NCI-H2107 (cell line): ENCODE data around the gene SOWAHD.
"Not testable (repeated sequence)": the region's sequence is repeated elsewhere in the genome, so short reads cannot be mapped to it uniquely, and the experiment has no call there.

Source experiments
- DNase-seq: peaks from one replicate; lab custom pipeline; 2025; lab: John Stamatoyannopoulos, UW

SOWAHD gene

DNA sequence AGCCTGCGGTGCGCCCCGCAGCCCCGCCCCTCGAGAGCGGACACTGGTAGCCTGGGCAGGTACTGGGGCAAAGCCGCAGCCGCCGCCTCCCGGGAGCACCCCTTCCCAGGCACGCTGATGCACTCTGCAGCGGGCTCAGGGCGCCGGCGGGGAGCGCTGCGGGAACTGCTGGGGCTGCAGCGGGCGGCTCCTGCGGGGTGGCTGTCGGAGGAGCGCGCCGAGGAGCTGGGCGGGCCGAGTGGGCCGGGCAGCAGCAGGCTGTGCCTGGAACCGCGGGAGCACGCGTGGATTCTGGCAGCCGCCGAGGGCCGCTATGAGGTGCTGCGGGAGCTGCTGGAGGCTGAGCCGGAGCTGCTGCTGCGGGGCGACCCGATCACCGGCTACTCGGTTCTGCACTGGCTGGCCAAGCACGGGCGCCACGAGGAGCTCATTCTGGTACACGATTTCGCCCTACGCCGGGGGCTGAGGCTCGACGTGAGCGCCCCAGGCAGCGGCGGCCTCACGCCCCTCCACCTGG is 401 bp downstream of the SOWAHD start:
- DNase-seq = no peak

DNA sequence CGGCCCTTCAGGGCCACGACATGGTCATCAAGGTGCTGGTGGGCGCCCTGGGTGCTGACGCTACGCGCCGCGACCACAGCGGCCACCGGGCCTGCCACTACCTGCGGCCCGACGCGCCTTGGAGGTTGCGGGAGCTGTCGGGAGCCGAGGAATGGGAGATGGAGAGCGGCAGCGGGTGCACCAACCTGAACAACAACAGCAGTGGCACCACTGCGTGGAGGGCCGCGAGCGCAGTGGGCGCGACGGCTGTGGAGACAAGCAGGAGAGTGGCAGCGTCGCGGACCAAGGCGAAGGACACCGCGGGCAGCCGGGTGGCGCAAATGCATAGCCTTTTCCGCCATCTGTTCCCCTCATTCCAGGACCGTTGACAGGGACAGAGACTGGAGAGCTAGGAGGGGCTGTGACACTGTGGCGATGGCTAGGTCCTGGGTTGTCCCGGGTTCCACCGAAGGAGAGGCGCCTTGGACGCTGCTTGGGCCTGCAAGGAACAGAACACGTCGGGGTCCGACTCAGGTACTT is 919 bp downstream of the SOWAHD start:
- DNase-seq = no peak

DNA sequence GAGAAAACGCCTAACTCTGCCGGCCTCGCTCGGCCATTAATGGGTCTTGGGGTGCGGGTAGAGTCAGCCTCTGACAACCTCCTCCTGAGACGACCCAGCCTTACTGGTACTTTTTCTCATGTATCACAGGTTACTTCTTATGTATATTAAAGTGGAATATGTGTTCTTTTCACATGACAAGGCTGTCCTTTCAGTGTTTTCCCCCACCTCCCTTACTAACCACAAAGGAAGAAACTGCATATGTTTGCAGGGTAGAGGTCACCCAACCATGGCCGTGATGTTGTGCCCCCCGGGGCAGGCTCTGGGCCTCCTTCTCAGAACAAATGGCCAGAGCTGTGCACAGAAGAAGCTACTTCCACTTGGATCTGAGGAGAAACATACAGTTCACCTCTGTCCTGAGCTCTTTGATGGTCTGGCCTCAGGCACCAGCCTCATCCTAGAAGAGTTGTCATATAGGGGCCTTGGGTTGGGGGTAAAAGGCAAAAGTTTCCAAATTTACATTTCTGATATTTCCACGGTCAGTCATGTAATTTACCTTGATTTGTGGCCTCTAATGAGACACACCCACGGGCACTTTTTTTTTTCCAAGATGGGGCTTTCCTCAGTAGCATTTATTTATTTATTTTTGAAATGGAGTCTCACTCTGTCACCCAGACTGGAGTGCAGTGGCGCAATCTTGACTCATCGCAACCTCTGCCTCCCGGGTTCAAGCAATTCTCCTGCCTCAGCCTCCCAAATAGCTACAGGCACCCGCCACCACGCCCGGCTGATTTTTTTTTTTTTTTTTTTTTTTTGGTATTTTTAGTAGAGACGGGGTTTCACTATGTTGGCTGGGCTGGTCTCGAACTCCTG is 1.9 kb downstream of the SOWAHD start:
- no peak for DNase-seq

DNA sequence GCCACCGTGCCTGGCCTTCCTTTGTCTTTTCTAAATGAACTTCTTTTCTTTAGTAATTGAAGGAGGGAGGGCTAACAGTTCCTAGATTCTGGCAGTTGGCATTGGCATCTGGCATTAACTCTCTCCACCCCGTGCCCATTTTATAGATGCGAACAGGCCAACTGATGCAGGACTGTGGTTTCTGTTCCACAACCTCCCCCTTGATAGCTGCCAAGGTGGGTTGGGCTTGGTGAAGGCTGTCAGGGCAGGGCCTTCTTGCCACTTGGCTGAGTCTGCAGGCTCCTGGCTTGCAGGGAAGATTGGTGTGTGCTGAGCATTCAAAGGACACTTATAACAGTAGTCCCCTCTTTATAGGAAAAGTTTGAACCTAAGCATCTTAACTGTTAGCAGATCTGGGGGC is 4.3 kb downstream of the SOWAHD start:
- no peak for DNase-seq

DNA sequence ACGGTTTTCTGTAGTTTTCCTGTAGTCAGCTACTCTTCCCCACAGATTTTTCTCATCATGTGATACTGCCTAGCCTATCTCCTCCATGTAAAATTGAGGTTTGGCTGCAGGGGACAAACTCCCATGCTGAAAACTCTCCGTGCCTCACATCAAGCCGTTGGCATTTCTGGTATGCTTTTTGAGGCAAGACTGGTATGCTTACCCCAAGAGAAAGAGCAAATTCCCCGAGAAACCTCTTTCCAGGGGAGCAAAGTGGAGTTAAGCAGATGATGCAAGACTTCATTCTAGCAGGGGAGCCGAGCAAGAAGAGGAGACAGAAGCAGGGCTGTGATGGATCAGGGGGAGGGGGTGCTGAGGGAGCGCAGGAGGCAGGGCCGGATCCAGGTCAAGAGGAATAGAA is 4.8 kb downstream of the SOWAHD start:
- DNase-seq = no peak

DNA sequence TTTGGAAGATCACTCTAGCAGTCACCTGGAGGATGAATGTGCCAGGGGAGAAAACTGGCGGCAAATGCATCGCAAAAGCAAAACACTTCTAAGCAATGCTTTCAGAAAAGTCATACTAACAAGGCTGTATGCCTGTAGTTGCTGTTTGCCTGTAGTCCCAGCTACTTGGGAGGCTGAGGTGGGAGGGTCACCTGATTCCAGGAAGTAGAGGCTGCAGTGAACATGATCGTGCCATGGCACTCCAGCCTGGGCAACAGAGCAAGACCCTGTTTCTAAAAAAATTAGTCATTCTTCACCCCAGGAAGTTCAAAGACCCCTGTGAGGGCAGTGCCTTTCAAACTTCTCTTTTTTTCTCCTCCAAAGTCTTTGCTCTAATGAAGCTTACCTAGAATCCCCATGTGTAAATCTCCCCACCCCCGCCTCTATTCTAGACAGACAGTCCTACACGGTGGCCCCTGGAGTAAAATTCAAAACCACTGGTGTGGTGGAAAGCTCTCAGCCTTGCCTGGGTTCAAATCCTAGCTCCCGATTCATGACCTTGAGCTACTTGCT is 5.5 kb downstream of the SOWAHD start:
- no peak for DNase-seq

DNA sequence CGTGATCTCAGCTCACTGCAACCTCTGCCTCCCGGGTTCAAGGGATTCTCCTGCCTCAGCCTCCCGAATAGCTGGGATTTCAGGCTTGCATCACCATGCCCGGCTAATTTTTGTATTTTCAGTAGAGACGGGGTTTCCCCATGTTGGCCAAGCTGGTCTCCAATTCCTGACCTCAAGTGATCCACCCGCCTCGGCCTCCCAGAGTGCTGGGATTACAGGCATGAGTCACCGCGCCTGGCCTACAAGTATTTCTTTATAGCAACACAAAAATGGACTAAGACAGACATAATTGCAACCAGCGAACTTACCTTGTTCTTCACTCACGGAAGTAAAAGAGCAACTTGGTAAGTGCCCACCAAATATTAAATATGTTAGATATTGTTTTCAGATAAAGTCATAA is 10.0 kb downstream of the SOWAHD start:
- DNase-seq = not testable (repeated sequence)

DNA sequence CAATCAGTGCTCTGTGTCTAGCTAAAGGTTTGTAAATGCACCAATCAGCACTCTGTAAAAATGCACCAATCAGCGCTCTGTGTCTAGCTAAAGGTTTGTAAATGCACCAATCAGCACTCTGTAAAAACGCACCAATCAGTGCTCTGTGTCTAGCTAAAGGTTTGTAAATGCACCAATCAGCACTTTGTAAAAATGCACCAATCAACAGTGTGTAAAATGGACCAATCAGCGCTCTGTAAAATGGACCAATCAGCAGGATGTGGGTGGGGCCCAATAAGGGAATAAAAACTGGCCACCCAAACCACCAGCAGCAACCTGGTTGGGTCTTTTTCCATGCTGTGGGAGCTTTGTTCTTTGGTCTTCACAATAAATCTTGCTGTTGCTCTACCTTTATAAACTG is 11.0 kb downstream of the SOWAHD start:
- not testable (repeated sequence) for DNase-seq

DNA sequence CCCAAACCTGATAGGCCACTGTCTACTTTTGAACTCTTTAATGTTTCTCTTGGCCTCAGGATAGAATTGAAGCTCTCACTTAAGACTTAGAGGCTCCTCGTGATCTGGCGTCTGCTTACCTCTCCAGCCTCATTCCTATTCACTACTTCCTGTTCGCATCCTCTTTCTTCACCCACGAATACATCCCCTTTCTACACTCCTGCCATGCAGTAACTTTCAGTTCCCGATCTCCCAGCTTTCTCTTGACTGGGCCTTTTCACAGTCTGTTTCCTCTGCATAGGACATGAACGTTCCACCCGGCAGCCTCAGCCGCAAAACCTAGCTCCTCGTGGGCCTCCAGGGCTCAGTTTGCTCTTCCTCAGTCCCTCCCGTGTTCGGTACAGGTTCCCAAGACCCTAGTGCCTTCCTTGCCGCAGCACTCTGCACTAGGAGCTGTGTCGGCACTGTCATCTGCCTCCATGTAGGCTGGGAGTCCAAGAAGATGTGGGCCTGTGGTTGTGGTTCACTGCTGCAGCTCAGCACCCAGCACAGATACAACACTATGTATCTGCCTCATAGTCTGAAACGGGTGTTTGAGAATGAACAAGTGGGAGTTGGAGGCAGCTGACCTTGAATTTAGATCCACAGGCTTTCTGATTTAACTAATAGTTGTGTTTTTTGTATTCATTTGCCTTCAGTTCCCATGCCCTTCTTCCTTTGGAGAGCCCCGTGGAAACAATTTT is 17.3 kb downstream of the SOWAHD start:
- no peak for DNase-seq

DNA sequence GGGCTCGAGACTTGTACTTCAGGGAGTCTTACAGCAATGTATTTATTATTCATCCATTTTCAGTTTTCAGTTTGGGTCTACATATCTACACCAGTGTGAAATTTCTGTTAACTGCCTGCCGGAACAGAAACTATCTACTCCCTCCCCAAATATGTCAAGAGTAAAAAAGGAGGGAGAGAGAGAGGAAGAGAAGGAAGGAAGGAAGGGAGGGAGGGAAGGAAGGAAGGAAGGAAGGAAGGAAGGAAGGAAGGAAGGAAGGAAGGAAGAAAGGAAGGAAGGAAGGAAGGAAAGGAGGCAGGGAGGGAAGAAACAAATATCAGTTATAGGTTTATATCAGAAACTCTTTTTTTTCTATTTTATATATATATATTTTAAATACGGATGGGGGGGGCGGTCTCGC is 20.4 kb downstream of the SOWAHD start:
- DNase-seq = no peak

DNA sequence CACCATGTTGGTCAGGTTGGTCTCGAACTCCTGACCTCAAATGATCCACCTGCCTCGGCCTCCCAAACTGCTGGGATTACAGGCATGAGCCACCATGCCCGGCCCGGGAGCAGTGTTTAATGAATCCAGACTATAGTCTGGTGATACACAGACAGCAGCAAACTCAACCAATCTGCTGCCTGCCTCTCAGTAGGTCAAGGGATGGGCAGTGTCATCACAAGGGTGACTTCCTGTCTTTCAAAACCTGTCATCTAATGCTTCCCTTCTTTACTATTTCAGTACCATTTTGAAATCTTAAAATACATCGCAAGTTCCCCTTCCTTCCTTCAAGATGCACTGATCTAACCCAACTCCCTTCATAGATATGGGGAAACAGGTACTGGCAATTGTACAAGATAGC is 24.6 kb downstream of the SOWAHD start:
- DNase-seq = no peak

DNA sequence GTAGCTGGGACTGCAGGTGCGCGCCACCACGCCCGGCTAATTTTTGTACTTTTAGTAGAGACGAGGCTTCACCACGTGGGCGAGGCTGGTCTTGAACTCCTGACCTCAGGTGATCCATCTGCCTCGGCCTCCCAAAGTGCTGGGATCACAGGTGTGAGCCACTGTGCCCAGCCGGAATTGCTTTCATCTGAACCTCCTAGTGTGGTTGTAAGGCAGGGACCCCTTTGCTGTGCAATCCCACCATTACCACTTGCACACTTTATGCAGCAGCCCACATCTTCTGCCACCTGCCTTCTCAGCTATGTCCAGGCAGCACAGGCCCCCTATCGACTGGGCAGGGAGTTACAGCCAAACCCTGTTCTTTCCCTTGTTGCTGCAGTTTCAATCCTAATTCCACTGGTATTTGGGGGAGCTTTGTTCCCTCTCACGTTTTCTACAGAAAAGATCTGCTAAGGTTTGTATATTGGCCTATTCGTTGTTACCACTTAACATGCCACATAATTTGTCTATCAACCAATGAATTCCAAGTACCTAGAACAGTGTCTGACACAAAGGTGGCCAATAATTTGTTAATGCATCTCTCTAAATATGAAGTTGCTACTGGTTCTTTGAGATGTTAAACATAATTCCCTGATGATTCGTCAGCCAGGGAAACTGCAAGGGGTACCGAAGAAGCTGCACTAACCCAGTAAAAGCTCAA is 26.5 kb downstream of the SOWAHD start:
- DNase-seq = no peak

DNA sequence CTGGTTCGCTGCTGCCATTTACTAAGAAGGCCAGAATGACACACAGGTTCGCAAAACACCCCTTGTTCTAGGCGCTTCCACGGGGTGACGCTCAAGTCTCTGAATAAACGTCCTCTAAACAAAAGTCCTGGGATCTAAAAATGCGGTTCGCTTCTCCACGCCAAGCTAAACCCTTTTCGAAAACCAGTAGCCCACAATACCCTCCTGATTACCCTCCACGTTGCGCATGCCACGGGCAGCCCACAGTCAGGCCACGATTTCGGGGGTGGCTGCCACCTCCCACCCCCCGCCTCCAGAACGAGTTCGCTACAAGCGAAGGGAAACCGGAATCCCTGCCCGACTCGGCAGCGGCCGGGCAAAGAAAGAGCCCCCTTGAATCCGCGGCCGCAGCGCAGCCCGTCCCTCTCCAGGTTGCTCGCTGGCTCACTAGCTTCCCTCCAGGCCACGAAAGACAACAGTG is 32.6 kb downstream of the SOWAHD start:
- DNase-seq = peak; percentile 54

DNA sequence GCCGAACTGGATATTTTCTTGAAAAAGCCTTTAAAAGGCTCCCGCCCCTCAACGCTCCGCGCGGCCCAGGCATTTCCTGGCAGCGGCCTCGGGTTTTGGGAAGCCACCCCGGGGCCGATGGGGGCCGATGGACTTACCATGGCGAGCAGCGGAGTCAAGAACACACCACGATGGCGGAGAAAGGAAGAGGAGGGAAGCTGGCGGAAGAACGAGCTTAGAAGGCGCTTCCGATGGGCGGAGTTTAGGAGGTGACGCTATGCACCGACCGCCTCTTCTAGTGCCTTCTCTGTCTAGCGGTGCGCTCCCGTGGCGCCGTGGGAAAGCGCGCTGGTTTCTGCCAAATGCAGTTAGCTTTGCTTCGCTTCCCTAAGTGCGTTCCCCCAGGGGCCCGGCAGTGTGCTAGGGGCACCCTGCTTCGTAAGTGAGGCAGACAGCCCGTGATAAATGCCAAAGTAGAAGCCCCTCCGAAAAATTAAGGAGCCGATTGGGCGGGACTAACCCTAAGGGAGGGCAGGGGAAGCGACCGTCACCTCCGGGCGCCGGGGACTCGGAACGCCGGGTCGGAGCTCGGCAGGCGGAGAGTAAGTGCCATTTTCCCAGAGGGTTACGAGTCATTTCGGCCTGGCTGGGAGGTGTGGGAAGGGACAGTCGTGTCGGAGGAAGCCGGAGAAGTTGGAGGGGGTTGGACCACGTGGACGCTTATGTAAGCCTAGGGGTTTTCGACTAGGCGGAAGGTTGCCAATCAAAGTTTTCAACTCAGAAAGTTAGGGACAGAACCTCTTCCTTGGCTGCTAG is 33.2 kb downstream of the SOWAHD start, which contains the start of gene RPL39:
Gene RPL39 (minus strand): TSS at position 194 of the 795 bp plus-strand sequence. CDS start 54 bp downstream, at position 140.
- DNase-seq = peak; percentile 75

DNA sequence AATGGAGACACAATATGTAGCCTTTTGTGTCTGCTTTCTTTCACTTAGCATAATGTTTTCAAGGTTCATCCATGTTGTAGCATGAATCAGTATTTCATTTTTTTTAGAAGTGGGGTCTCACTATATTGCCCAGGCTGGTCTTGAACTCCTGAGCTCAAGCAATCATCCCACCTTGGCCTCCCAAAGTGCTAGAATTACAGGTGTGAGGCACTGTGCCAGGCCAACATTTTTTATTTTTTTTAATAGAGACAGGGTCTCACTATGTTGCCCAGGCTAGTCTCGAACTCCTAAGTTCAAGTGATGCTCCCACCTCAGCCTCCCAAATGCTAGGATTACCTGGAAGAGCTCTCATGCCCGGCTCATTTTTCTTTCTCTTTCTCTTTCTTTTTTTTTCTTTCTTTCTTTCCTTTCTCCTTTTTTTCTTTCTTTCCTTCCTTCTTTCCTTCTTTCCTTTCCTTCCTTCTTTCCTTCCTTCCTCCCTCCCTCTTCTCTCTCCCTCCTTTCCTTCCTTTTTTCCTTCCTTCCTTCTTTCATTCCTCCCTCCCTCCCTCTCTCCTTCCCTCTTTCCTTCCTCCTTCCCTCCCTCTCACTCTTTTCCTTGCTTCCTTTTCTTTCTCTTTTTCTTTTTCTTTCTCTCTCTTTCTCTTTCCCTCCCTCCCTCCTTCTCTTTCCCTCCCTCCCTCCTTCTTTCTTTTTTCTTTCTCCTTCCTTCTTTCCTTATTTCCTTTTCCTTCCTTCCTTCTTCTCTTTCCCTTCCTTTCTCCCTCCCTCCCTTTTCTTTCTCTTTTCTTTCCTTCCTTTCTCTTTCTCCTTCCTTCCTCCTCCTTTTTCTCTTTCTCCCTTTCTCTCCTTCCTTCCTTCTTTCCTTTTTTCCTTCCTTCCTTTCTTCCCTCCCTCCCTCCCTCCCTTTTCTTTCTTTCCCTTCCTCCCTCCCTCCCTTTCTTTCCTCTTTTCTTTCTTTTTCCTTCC is 43.1 kb downstream of the SOWAHD start:
- DNase-seq = no peak

DNA sequence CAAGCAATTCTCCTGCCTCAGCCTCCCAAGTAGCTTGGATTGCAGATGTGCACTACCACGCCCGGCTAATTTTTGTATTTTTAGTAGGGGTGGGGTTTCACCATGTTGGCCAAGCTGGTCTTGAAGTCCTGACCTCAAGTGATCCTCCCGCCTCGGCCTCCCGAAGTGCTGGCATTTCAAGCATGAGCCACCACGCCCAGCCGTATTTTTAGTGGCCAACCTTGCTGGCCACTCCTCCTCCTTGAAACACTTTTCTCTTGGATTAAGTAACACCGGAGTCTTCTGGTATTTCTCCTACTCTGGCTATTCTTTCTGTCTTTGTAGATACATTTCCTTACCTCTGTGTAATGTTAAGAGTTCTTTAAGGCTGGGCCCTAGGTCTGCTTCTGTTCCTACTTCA is 44.2 kb downstream of the SOWAHD start:
- no peak for DNase-seq

DNA sequence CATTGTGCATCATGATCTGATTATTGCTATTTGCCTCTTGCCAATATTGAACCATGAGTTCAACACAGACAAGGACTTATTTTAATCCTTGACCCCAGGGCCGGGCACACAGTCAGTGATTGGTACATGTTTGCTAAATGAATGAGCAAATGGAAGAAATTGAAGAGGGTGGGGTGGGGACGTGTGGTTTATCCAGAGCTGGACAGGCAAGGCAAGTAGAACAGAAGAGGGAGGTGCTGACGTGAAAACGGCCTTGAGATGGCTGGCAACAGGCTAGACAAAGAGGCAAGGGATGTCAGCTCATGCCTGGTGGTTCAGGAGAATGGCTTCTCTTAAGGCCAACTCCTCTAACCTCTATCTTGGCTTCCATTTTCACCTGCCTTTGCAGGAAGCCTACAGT is 50.1 kb downstream of the SOWAHD start:
- not testable (repeated sequence) for DNase-seq

DNA sequence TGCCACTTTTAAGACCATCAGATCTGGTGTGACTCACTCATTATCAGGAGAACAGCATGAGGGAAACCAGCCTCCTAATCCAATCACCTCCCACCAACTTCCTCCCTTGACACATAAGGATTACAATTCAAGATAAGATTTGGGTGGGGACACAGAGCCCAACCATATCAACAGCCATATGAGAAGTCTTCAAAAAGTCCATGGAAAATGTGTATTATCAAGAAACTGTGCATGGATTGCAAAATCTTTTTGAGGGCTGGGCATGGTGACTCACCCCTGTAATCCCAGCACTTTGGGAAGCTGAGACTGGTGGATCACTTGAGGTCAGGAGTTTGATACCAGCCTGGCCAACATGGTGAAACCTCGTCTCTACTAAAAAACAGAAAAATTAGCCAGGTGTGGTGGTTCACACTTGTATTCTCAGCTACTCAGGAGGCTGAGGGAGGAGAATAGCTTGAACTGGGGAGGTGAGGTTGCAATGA is 50.8 kb downstream of the SOWAHD start:
- DNase-seq = no peak
